NCI-H187 treated with DMSO at 0.1 percent for 48 hours (cell line): ENCODE data around the gene FRMD6.

Experiments used
- DNase-seq: peaks from one replicate; lab custom pipeline; 2025; lab: John Stamatoyannopoulos, UW

The FRMD6 gene

GRCh38 chr14:51780006-51780692, 128.4 kb downstream of the FRMD6 start:
- DNase-seq, result no peak
